HepG2 (cell line): Measurements from ENCODE around the gene QRICH2. TPM values are rescaled to one million over a fixed set of nuclear protein-coding genes. Genes with fewer than 3 reads are reported as not detected.

Experiments
- ARNT2 ChIP-seq: sonication (generic); formaldehyde crosslinking; IDR thresholded peaks from 2 replicates; pipeline ENCODE4 v1.8.0; 2022; ENCODE audit warnings: mild to moderate bottlenecking, low read depth, missing genetic modification reagents, moderate library complexity
- CBX1 ChIP-seq: IDR thresholded peaks from one replicate; pipeline ENCODE4 v1.6.1; 2016; ENCODE audit warnings: antibody characterized with exemption, low read depth
- CC2D1A ChIP-seq: sonication (generic); formaldehyde crosslinking; IDR thresholded peaks from 2 replicates; pipeline ENCODE4 v1.8.1; 2023; ENCODE audit warnings: mild to moderate bottlenecking, missing genetic modification reagents
- CHCHD3 ChIP-seq: sonication (generic); formaldehyde crosslinking; IDR thresholded peaks from 2 replicates; pipeline ENCODE4 v1.8.0; 2022; ENCODE audit warnings: mild to moderate bottlenecking, missing genetic modification reagents, moderate library complexity
- FLYWCH1 ChIP-seq: sonication (generic); formaldehyde crosslinking; IDR thresholded peaks from 2 replicates; pipeline ENCODE4 v1.8.1; 2023; ENCODE audit warnings: mild to moderate bottlenecking, missing genetic modification reagents
- IKZF1 ChIP-seq: fragments of 450-650 bp; IDR thresholded peaks from 2 replicates; pipeline ENCODE4 v1.7.1; 2016
- IRX3 ChIP-seq: sonication (generic); formaldehyde crosslinking; IDR thresholded peaks from 2 replicates; pipeline ENCODE4 v1.8.1; 2023; ENCODE audit warnings: mild to moderate bottlenecking, low read depth, missing genetic modification reagents, borderline replicate concordance
- KLF12 ChIP-seq: sonication (generic); formaldehyde crosslinking; IDR thresholded peaks from 2 replicates; pipeline ENCODE4 v1.4.0; 2020; ENCODE audit warnings: missing genetic modification reagents, borderline replicate concordance
- MIER2 ChIP-seq: IDR thresholded peaks from 2 replicates; pipeline ENCODE4 v1.6.1; 2016; ENCODE audit warnings: missing biosample characterization, missing genetic modification reagents
- MYPOP ChIP-seq: sonication (generic); formaldehyde crosslinking; IDR thresholded peaks from 2 replicates; pipeline ENCODE4 v1.8.1; 2023; ENCODE audit warnings: mild to moderate bottlenecking, moderate library complexity, missing genetic modification reagents
- PHF8 ChIP-seq: sonication (generic); formaldehyde crosslinking; IDR thresholded peaks from 2 replicates; pipeline ENCODE4 v1.5.0; 2020; ENCODE audit warnings: missing genetic modification reagents
- POGZ ChIP-seq: sonication (generic); formaldehyde crosslinking; IDR thresholded peaks from 2 replicates; pipeline ENCODE4 v1.4.0; 2020; ENCODE audit warnings: mild to moderate bottlenecking, missing genetic modification reagents
- RBAK ChIP-seq: sonication (generic); formaldehyde crosslinking; IDR thresholded peaks from 2 replicates; pipeline ENCODE4 v1.5.1; 2020; ENCODE audit warnings: mild to moderate bottlenecking, missing genetic modification reagents
- SALL2 ChIP-seq: sonication (generic); formaldehyde crosslinking; IDR thresholded peaks from 2 replicates; pipeline ENCODE4 v1.8.1; 2023; ENCODE audit warnings: mild to moderate bottlenecking, missing genetic modification reagents, inconsistent platforms
- SNAI1 ChIP-seq: sonication (generic); formaldehyde crosslinking; IDR thresholded peaks from 2 replicates; pipeline ENCODE4 v1.5.0; 2020; ENCODE audit warnings: mild to moderate bottlenecking, missing genetic modification reagents, borderline replicate concordance
- SSRP1 ChIP-seq: IDR thresholded peaks from 2 replicates; pipeline ENCODE4 v1.6.1; 2016; ENCODE audit warnings: control low read depth
- THAP8 ChIP-seq: sonication (generic); formaldehyde crosslinking; IDR thresholded peaks from 2 replicates; pipeline ENCODE4 v1.5.1; 2020; ENCODE audit warnings: missing genetic modification reagents, mild to moderate bottlenecking, borderline replicate concordance
- ZIK1 ChIP-seq: sonication (generic); formaldehyde crosslinking; IDR thresholded peaks from 2 replicates; pipeline ENCODE4 v1.5.0; 2020; ENCODE audit warnings: mild to moderate bottlenecking, low read depth, missing genetic modification reagents, borderline replicate concordance
- ZMYM2 ChIP-seq: sonication (generic); formaldehyde crosslinking; IDR thresholded peaks from 2 replicates; pipeline ENCODE4 v1.8.0; 2022; ENCODE audit warnings: mild to moderate bottlenecking, missing genetic modification reagents
- ZNF232 ChIP-seq: sonication (generic); formaldehyde crosslinking; IDR thresholded peaks from 2 replicates; pipeline ENCODE4 v1.4.0; 2020; ENCODE audit warnings: missing genetic modification reagents, borderline replicate concordance
- ZNF34 ChIP-seq: sonication (generic); formaldehyde crosslinking; IDR thresholded peaks from 2 replicates; pipeline ENCODE4 v1.4.0; 2020; ENCODE audit warnings: mild to moderate bottlenecking, missing genetic modification reagents, borderline replicate concordance
- ZNF367 ChIP-seq: sonication (generic); formaldehyde crosslinking; IDR thresholded peaks from 2 replicates; pipeline ENCODE4 v1.4.0; 2020; ENCODE audit warnings: missing genetic modification reagents, borderline replicate concordance
- ZNF557 ChIP-seq: sonication (generic); formaldehyde crosslinking; IDR thresholded peaks from 2 replicates; pipeline ENCODE4 v1.4.0; 2020; ENCODE audit warnings: missing genetic modification reagents
- ZNF747 ChIP-seq: sonication (generic); formaldehyde crosslinking; IDR thresholded peaks from 2 replicates; pipeline ENCODE4 v1.8.1; 2023; ENCODE audit warnings: missing genetic modification reagents, mild to moderate bottlenecking, borderline replicate concordance
- ZNF841 ChIP-seq: sonication (generic); formaldehyde crosslinking; IDR thresholded peaks from 2 replicates; pipeline ENCODE4 v1.8.1; 2023; ENCODE audit warnings: missing genetic modification reagents, borderline replicate concordance
- polyA plus RNA-seq, 8 experiments: library from polyadenylated mRNA; depleted of rRNA in 3 of 8; stranded (reverse) in 7 of 8; unstranded in 1 of 8; fragments of >200 nt; fragmentation: Illumina TruSeq in 4 of 8; extraction: Trizol in 4 of 8; gene quantifications; 2 replicates each; pipeline versions ENCODE4 v1.2.1 to v1.2.3, GENCODE V29; 2011 to 2016; ENCODE audit warnings: low read depth in 4 of 8, missing spikeins in 1 of 8, mixed read lengths in 1 of 8; ENCODE audit not compliant: insufficient read depth in 1 of 8
- total RNA-seq, 5 experiments: library from RNA; depleted of rRNA; stranded (reverse); fragments of >200 nt; fragmentation: Illumina TruSeq; extraction: Trizol; gene quantifications; 2 replicates each; pipeline ENCODE4 v1.2.3, GENCODE V29; 2016; ENCODE audit warnings: low read depth in 1 of 5
- TF ChIP-seq, protein P1 (sequence below): sonication (generic); formaldehyde crosslinking; conservative IDR thresholded peaks from 2 replicates; pipeline ENCODE4 v1.8.0; 2022; ENCODE audit warnings: mild to moderate bottlenecking, moderate library complexity, missing genetic modification reagents
- TF ChIP-seq, protein P2 (sequence below): sonication (generic); formaldehyde crosslinking; IDR thresholded peaks from 2 replicates; pipeline ENCODE4 v1.5.0; 2020; ENCODE audit warnings: missing genetic modification reagents

Gene QRICH2
- total and polyA plus RNA-seq, 2 of the 13 experiments (the other 11 are each of a cell fraction or from before 2014, with no cell fraction given), result 3.7 to 5.7 TPM

DNA sequence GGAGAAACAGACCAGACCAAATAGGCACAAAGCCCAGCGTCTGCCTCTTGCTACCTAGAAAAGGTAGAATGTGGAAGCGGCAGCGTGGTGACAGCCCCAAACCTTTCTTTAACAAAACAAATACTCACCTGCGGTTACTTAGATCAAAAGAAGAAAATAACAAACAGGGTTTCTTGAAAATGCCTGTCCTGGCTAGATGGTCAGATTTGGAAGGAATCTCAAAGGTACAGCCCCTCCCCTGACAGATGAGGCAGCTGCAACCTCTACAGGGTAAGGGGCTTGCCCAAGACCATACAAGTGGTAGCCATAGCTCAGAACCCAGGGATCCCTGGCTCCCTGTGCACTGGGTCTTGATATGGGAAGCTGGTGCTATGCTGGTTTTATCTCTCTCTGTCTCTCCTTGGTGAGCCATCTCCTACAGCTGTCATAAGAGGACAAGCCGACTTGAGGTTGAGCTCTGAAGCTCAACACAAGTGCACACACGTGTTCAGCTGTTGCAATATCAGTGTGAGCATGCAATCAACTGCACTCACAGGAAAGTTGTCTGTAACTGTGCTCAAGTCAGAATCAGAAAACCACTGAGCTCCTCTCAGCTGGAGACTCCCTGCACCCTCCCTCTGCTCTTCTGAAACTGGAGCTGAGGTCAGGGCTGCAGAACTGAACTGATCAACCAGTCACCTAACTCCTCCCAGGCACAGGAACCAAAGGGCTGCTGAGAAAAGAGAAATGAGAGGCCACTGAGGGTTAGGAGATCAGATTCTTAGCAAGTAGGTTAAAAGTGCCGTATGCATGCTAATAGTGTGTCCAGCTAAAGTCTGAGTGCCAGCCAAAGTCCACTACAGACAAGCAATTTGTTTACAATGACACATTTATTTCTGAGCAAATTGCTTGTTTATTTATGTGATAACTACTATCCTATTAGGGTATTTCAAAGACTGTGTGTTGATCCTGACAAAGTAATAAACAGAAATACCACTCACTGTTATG is 61.7 kb downstream of the QRICH2 start (continued):
- TF ChIP-seq MIER2 (CRISPR knock-in tag) (no peak), CHCHD3 (CRISPR knock-in tag) (no peak), ZNF557 (no peak), CC2D1A (no peak), IRX3 (CRISPR knock-in tag) (no peak), ZNF34 (CRISPR knock-in tag) (no peak), ZNF841 (no peak), ZNF367 (CRISPR knock-in tag) (no peak), SSRP1 (CRISPR knock-in tag) (no peak), ZNF232 (CRISPR knock-in tag) (no peak), THAP8 (CRISPR knock-in tag) (no peak), SALL2 (no peak), ZMYM2 (CRISPR knock-in tag) (no peak), POGZ (CRISPR knock-in tag) (no peak), RBAK (no peak), ZNF747 (CRISPR knock-in tag) (no peak), CBX1 (no peak), SNAI1 (no peak), MYPOP (CRISPR knock-in tag) (0 out of 2 replicates have a peak, but pooled peaks have one; percentile 16), ZIK1 (CRISPR knock-in tag) (no peak), KLF12 (CRISPR knock-in tag) (no peak), PHF8 (CRISPR knock-in tag) (no peak), ARNT2 (CRISPR knock-in tag) (0 out of 2 replicates have a peak, but pooled peaks have one; percentile 22), FLYWCH1 (CRISPR knock-in tag) (peak; percentile 64; the same call in 1 of the 2 replicates), IKZF1 (no peak)
- TF ChIP-seq, protein P1, sequence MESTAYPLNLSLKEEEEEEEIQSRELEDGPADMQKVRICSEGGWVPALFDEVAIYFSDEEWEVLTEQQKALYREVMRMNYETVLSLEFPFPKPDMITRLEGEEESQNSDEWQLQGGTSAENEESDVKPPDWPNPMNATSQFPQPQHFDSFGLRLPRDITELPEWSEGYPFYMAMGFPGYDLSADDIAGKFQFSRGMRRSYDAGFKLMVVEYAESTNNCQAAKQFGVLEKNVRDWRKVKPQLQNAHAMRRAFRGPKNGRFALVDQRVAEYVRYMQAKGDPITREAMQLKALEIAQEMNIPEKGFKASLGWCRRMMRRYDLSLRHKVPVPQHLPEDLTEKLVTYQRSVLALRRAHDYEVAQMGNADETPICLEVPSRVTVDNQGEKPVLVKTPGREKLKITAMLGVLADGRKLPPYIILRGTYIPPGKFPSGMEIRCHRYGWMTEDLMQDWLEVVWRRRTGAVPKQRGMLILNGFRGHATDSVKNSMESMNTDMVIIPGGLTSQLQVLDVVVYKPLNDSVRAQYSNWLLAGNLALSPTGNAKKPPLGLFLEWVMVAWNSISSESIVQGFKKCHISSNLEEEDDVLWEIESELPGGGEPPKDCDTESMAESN (CRISPR knock-in tag), result no peak
- TF ChIP-seq, protein P2, sequence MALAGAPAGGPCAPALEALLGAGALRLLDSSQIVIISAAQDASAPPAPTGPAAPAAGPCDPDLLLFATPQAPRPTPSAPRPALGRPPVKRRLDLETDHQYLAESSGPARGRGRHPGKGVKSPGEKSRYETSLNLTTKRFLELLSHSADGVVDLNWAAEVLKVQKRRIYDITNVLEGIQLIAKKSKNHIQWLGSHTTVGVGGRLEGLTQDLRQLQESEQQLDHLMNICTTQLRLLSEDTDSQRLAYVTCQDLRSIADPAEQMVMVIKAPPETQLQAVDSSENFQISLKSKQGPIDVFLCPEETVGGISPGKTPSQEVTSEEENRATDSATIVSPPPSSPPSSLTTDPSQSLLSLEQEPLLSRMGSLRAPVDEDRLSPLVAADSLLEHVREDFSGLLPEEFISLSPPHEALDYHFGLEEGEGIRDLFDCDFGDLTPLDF (CRISPR knock-in tag), result no peak
